Natural killer cell (primary cell): ENCODE data around the gene BRCA1. TPM values are rescaled to one million over a fixed set of nuclear protein-coding genes. Genes with fewer than 3 reads are reported as not detected.

Experiments used
- ATAC-seq, 3 donors: fragments of 150-1000 bp in 2 of 3; fragments of 200-7000 bp in 1 of 3; cut with Tn5 transposase; 1 replicate in 1 of 3; 2 replicates in 2 of 3; pipeline ENCODE4 v1.10.0; 2021; ENCODE audit warnings: mild to moderate bottlenecking in 2 of 3, moderate library complexity in 2 of 3
- DNase-seq, 2 donors: peaks; one replicate each; pipeline versions ENCODE4 v3.0.0 to v3.0.0-alpha.2; 2013 to 2021; ENCODE audit warnings: mixed read lengths in 1 of 2
- H3K27ac ChIP-seq: one replicate; pipeline ENCODE4 v1.5.1; 2013; ENCODE audit warnings: mild to moderate bottlenecking, low read length
- H3K27me3 ChIP-seq: one replicate; pipeline ENCODE4 v1.6.1; 2013; ENCODE audit warnings: low read length; ENCODE audit not compliant: control insufficient read depth, insufficient read depth
- H3K36me3 ChIP-seq: one replicate; pipeline ENCODE4 v1.6.1; 2013; ENCODE audit warnings: low read length; ENCODE audit not compliant: control insufficient read depth, insufficient read depth
- H3K4me1 ChIP-seq: one replicate; pipeline ENCODE4 v1.6.1; 2013; ENCODE audit warnings: low read length; ENCODE audit not compliant: control insufficient read depth, insufficient read depth
- H3K4me3 ChIP-seq: one replicate; pipeline ENCODE4 v1.5.1; 2013; ENCODE audit warnings: low read length
- H3K9me3 ChIP-seq: one replicate; pipeline ENCODE4 v1.6.1; 2013; ENCODE audit warnings: low read length; ENCODE audit not compliant: control insufficient read depth, insufficient read depth
- H3K27ac Mint-ChIP-seq, 2 donors: one replicate each; pipeline ENCODE4 v1.8.0; 2022; ENCODE audit warnings: mild to moderate bottlenecking in 2 of 2, mixed read lengths in 2 of 2, moderate library complexity in 1 of 2
- H3K27me3 Mint-ChIP-seq, 2 donors: one replicate each; pipeline ENCODE4 v1.8.0; 2022; ENCODE audit warnings: low read depth in 2 of 2, mixed read lengths in 2 of 2
- H3K36me3 Mint-ChIP-seq: one replicate; pipeline ENCODE4 v1.8.0; 2022; ENCODE audit warnings: mixed read lengths
- H3K4me1 Mint-ChIP-seq, 2 donors: one replicate each; pipeline ENCODE4 v1.8.0; 2022; ENCODE audit warnings: mixed read lengths in 2 of 2
- H3K4me3 Mint-ChIP-seq: one replicate; pipeline ENCODE4 v1.8.0; 2022; ENCODE audit warnings: mild to moderate bottlenecking, moderate library complexity, mixed read lengths
- H3K9me3 Mint-ChIP-seq, 2 donors: one replicate each; pipeline ENCODE4 v1.8.0; 2022; ENCODE audit warnings: mixed read lengths in 2 of 2
- CTCF ChIP-seq: fragments of 200-600 bp; IDR thresholded peaks from one replicate; pipeline ENCODE4 v1.8.0; 2022; ENCODE audit warnings: antibody characterized with exemption
- WGBS: methylation state at CpG from one replicate; pipeline ENCODE4 v1.1.7; 2013; ENCODE audit warnings: missing lambda C conversion rate; ENCODE audit not compliant: insufficient coverage; 5-methylcytosine and 5-hydroxymethylcytosine counted together
- intact Hi-C: fragments of 100-400 bp; cut with micrococcal nuclease; formaldehyde crosslinking; loops from one replicate; pipeline ENCODE4 v1.14.2; 2022
- total RNA-seq, 4 donors: library from RNA; stranded (reverse); fragments of 120-200 nt in 1 of 4; gene quantifications; one replicate each; pipeline versions ENCODE4 v1.2.3 to v1.2.4, GENCODE V29; 2013 to 2022

The BRCA1 gene
- total RNA-seq, 3 donors from 2014 or later (not counting 1 experiment from before 2014, with no cell fraction given), result 5.7 to 9.9 (median 8.6) TPM

DNA sequence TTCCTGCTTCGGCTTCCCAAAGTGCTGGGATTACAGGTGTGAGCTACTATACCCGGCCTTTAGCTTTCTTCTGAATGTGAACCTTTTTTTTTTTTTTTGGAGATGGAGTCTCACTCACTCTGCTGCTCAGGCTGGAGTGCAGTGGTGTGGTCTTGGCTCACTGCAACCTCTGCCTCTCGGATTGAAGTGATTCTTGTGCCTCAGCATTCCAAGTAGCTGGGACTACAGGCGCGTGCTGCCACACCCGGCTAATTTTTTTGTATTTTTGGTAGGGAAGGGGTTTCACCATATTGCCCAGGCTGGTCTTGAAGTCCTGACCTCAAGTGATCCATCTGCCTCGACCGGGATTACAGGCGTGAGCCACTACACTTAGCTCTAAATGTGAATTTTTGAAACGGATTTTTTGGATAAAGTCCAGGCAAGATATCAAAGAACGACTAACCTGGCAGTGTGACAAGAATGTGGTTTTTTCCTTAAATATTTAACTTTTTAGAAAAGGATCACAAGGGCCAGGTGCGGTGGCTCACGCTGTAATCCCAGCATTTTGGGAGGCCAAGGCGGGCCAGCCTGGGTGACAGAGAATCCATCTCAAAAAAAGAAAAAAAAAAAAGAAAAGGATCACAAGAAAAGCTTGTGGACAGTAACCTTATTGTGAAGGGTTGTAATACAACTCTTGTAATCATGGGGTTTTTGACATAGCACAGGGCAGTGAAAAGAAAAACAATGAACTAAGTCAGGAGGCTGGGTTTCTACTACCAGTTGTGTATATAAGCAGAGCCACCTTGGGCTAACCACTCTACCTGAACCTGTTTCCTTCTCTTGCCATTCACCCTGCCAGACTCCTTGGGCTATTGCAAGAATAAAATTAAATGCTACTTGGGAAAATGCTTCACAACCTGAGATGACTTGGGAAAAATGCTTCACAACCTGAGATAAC lies 6.2 kb downstream of the BRCA1 start:
- no peaks in the 10 kb centered on the region for H3K27me3 ChIP-seq
- H3K4me1 ChIP-seq, result no peaks in the 10 kb centered on the region
- H3K27ac ChIP-seq, result no peak overlapping the region
- Mint-ChIP-seq H3K4me3 (no peak overlapping the region), H3K36me3 (no peaks in the 10 kb centered on the region), H3K27me3 (no peaks in the 10 kb centered on the region), H3K4me1 (no peaks in the 10 kb centered on the region), H3K9me3 (no peaks in the 10 kb centered on the region), H3K27ac (no peak overlapping the region)
- no peak for DNase-seq
- WGBS, result 97% methylated on average over 14 of the region's 14 CpGs
- TF ChIP-seq CTCF, result no peak
- no peak for ATAC-seq
- no peaks in the 10 kb centered on the region for H3K36me3 ChIP-seq
- intact Hi-C loops, result no loop called here
- H3K9me3 ChIP-seq, result no peaks in the 10 kb centered on the region
- H3K4me3 ChIP-seq, result no peak overlapping the region

GRCh38 chr17:43114151-43114552 lies 11.0 kb downstream of the BRCA1 start:
- H3K27me3 ChIP-seq, result no peaks in the 10 kb centered on the region
- Mint-ChIP-seq H3K27me3 (no peaks in the 10 kb centered on the region), H3K36me3 (no peaks in the 10 kb centered on the region), H3K4me3 (no peak overlapping the region), H3K27ac (no peak overlapping the region), H3K4me1 (no peaks in the 10 kb centered on the region), H3K9me3 (no peaks in the 10 kb centered on the region)
- no peak for DNase-seq
- intact Hi-C loops, result no loop called here
- WGBS, result 100% methylated on average over 1 of the region's 2 CpGs
- H3K4me1 ChIP-seq, result no peaks in the 10 kb centered on the region
- no peaks in the 10 kb centered on the region for H3K9me3 ChIP-seq
- no peak overlapping the region for H3K27ac ChIP-seq
- H3K4me3 ChIP-seq, result no peak overlapping the region
- ATAC-seq, result no peak
- TF ChIP-seq CTCF, result no peak
- H3K36me3 ChIP-seq, result no peaks in the 10 kb centered on the region

DNA sequence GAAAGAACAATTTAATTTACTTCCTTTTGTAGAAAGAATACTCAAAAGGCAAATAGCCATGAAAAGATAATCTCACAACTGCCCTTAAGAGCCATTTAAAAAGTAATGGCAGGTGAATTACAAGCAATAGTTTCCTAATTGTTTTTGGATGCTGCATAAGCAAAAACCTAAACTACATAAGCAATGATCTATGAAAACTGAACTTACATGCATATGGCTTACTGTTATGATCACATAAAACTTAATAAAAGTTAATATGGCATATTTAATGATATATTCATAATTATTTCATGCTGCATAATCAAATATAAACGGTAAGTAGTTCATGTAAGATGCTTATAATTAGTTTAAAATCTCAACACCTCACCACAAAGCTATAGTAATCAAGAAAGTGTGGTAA lies 18.6 kb downstream of the BRCA1 start:
- no peak overlapping the region for H3K4me3 ChIP-seq
- Mint-ChIP-seq H3K27me3 (no peaks in the 10 kb centered on the region), H3K27ac (no peak overlapping the region), H3K9me3 (no peaks in the 10 kb centered on the region), H3K36me3 (no peaks in the 10 kb centered on the region), H3K4me3 (no peak overlapping the region), H3K4me1 (no peaks in the 10 kb centered on the region)
- H3K27ac ChIP-seq, result no peak overlapping the region
- WGBS, result no CpG with 5 or more reads among the region's 1 CpG
- H3K4me1 ChIP-seq, result no peaks in the 10 kb centered on the region
- H3K27me3 ChIP-seq, result no peaks in the 10 kb centered on the region
- DNase-seq (no peak), ATAC-seq (no peak)
- H3K9me3 ChIP-seq, result no peaks in the 10 kb centered on the region
- H3K36me3 ChIP-seq, result peaks cover 1% of the 10 kb centered on the region
- no peak for TF ChIP-seq CTCF
- intact Hi-C loops, result no loop called here

GRCh38 chr17:43105146-43105545 lies 20.0 kb downstream of the BRCA1 start:
- no peaks in the 10 kb centered on the region for H3K27me3 ChIP-seq
- no peaks in the 10 kb centered on the region for H3K36me3 Mint-ChIP-seq
- no peak for TF ChIP-seq CTCF
- H3K27me3 Mint-ChIP-seq, result no peaks in the 10 kb centered on the region
- H3K4me1 Mint-ChIP-seq, result no peaks in the 10 kb centered on the region
- no peak overlapping the region for H3K4me3 Mint-ChIP-seq
- no peak overlapping the region for H3K27ac Mint-ChIP-seq
- no peaks in the 10 kb centered on the region for H3K4me1 ChIP-seq
- H3K36me3 ChIP-seq, result peaks cover 1% of the 10 kb centered on the region
- no peaks in the 10 kb centered on the region for H3K9me3 Mint-ChIP-seq
- intact Hi-C loops, result no loop called here
- ATAC-seq (no peak), DNase-seq (no peak)
- H3K27ac ChIP-seq, result no peak overlapping the region
- no peaks in the 10 kb centered on the region for H3K9me3 ChIP-seq
- no peak overlapping the region for H3K4me3 ChIP-seq
